Suprapubic skin (tissue), 3 donors: ENCODE results near the gene TGM1.

Source experiments
- CTCF ChIP-seq, 2 donors: fragments of 200-600 bp in 1 of 2; fragments of 450-650 bp in 1 of 2; sonication (generic) in 1 of 2; IDR thresholded peaks; one replicate each; pipeline ENCODE4 v1.5.1; 2016 to 2019; ENCODE audit warnings: antibody characterized with exemption in 2 of 2, mild to moderate bottlenecking in 1 of 2, moderate library complexity in 1 of 2
- EP300 ChIP-seq: sonication (generic); formaldehyde crosslinking; IDR thresholded peaks from one replicate; pipeline ENCODE4 v1.6.1; 2017; ENCODE audit warnings: antibody characterized with exemption

- TF ChIP-seq EP300 (no peak), CTCF (IDR thresholded peaks at IDR 0.05) (no peak)
These were observed 30.5 kb upstream of the TGM1 start for GRCh38 chr14:24293525-24293924.
